Measurements from ENCODE around the gene CERS4.

The CERS4 gene

GRCh38 chr19:8307400-8307964 lies 98.3 kb downstream of the CERS4 start:
- no peak for TF ChIP-seq CTCF (IDR thresholded peaks at IDR 0.05)
- H3K4me1 ChIP-seq: peaks cover 0 to 25% (median 18%) of the 10 kb centered on the region in 4 donors

GRCh38 chr19:8307965-8308866 lies 99.0 kb downstream of the CERS4 start, which contains the start of gene CD320:
TSS of gene CD320 (minus strand) at chr19:8308358. CDS start at chr19:8308290, 68 bp downstream.
- intact Hi-C loops (cut with DNase I; ENCODE audit: low total_unique reads): no loop called here
- peaks cover 17 to 49% (median 37%) of the 10 kb centered on the region in 3 donors for H3K36me3 ChIP-seq
- no peaks in the 10 kb centered on the region for H3K9me3 ChIP-seq

More at GRCh38 chr19:8307400-8307964, 98.3 kb downstream of the CERS4 start:
- Histone ChIP-seq H3K27me3 (no peaks in the 10 kb centered on the region), H3K27ac (peak overlapping the region; percentile 55), H3K9me3 (no peaks in the 10 kb centered on the region), H3K36me3 (peaks cover 17 to 47% (median 31%) of the 10 kb centered on the region in 3 donors), H3K4me3 (peak overlapping the region; percentile 51 to 61)
- peak in 1 of 2 donors; percentile 66 for DNase-seq
- intact Hi-C loops (cut with DNase I; ENCODE audit: low total_unique reads): no loop called here

GRCh38 chr19:8308891-8309291 lies 99.7 kb downstream of the CERS4 start:
- Histone ChIP-seq H3K9me3 (no peaks in the 10 kb centered on the region), H3K27ac (peak overlapping the region; percentile 55), H3K4me3 (peak overlapping the region; percentile 51 to 61), H3K36me3 (peaks cover 21 to 49% (median 44%) of the 10 kb centered on the region in 3 donors), H3K4me1 (peaks cover 0 to 25% (median 18%) of the 10 kb centered on the region in 4 donors), H3K27me3 (no peaks in the 10 kb centered on the region)
- peak in 1 of 2 donors; percentile 56 for DNase-seq
- intact Hi-C loops (cut with DNase I; ENCODE audit: low total_unique reads): no loop called here
- no peak for TF ChIP-seq CTCF (IDR thresholded peaks at IDR 0.05)

More at GRCh38 chr19:8307965-8308866, 99.0 kb downstream of the CERS4 start, which contains the start of gene CD320:
- TF ChIP-seq CTCF (IDR thresholded peaks at IDR 0.05): no peak
- DNase-seq: peak; percentile 91 to 93
- Histone ChIP-seq H3K27ac (peak within 1 kb of the TSS; percentile 55), H3K4me1 (peaks cover 0 to 25% (median 18%) of the 10 kb centered on the region in 4 donors), H3K27me3 (no peaks in the 10 kb centered on the region), H3K4me3 (peak within 1 kb of the TSS; percentile 51 to 61)

- intact Hi-C loops (cut with DNase I; ENCODE audit: low total_unique reads): no loop called here
- Histone ChIP-seq H3K4me3 (no peak overlapping the region), H3K27ac (no peak overlapping the region), H3K4me1 (peaks cover 0 to 25% (median 18%) of the 10 kb centered on the region in 4 donors), H3K9me3 (no peaks in the 10 kb centered on the region), H3K36me3 (peaks cover 35 to 63% (median 60%) of the 10 kb centered on the region in 3 donors), H3K27me3 (no peaks in the 10 kb centered on the region)
- no peak for TF ChIP-seq CTCF (IDR thresholded peaks at IDR 0.05)
- DNase-seq: peak in 1 of 2 donors; percentile 37
Measured at GRCh38 chr19:8310342-8311055, 101.3 kb downstream of the CERS4 start.

Measured in tibial artery (tissue), 4 donors.